Cardiac muscle cell (in vitro differentiated cells and primary cell): ENCODE measurements around the gene MYO3B. TPM values are rescaled to one million over a fixed set of nuclear protein-coding genes. Genes with fewer than 3 reads are reported as not detected.

ENCODE experiments used
- DNase-seq, 2 donors: peaks; one replicate each; pipeline versions ENCODE4 v3.0.0 to v3.0.0-alpha.2; 2010 to 2017; ENCODE audit warnings: low read depth in 1 of 2, low spot score in 1 of 2
- H3K27ac ChIP-seq: fragments of 200-600 bp; sonication (generic); 2 replicates; pipeline ENCODE4 v1.5.1; 2016
- H3K27me3 ChIP-seq: fragments of 200-600 bp; sonication (generic); 2 replicates; pipeline ENCODE4 v1.6.0; 2016; ENCODE audit warnings: control low read depth
- H3K36me3 ChIP-seq: fragments of 200-600 bp; sonication (generic); 2 replicates; pipeline ENCODE4 v1.5.1; 2016; ENCODE audit warnings: control low read depth
- H3K4me1 ChIP-seq: fragments of 200-600 bp; sonication (generic); 2 replicates; pipeline ENCODE4 v1.8.1; 2017; ENCODE audit warnings: low read depth, mild to moderate bottlenecking, mixed run types
- H3K4me3 ChIP-seq: fragments of 200-600 bp; sonication (generic); 2 replicates; pipeline ENCODE4 v1.5.1; 2016; ENCODE audit warnings: mild to moderate bottlenecking
- H3K9me3 ChIP-seq: fragments of 200-600 bp; sonication (generic); 2 replicates; pipeline ENCODE4 v1.5.1; 2017; ENCODE audit warnings: low read depth, mild to moderate bottlenecking, control low read depth
- CTCF ChIP-seq: IDR thresholded peaks from 2 replicates; pipeline ENCODE4 v1.5.1; 2012; ENCODE audit warnings: low read depth, mild to moderate bottlenecking, low read length
- polyA plus RNA-seq: library from polyadenylated mRNA; unstranded; fragments of >200 nt; fragmentation: Nextera tagmentation; extraction: Ambion mirVana; gene quantifications from 2 replicates; pipeline ENCODE4 v1.2.1, GENCODE V29; 2016
- total RNA-seq: library from RNA; depleted of rRNA; stranded (reverse); fragments of >200 nt; gene quantifications from 2 replicates; pipeline ENCODE4 v1.2.3, GENCODE V29; 2016

MYO3B gene
- total and polyA plus RNA-seq, 2 experiments from 2014 or later, result not detected

- Histone ChIP-seq H3K36me3 (no peaks in the 10 kb centered on the region), H3K27me3 (no peaks in the 10 kb centered on the region), H3K9me3 (no peaks in the 10 kb centered on the region), H3K4me3 (no peak overlapping the region), H3K27ac (no peak overlapping the region), H3K4me1 (no peaks in the 10 kb centered on the region)
- no peak for TF ChIP-seq CTCF
- DNase-seq, result no peak
Measured at GRCh38 chr2:170498619-170499018, 320.7 kb downstream of the MYO3B start.

GRCh38 chr2:170500104-170500503, 322.2 kb downstream of the MYO3B start:
- Histone ChIP-seq H3K9me3 (no peaks in the 10 kb centered on the region), H3K27ac (no peak overlapping the region), H3K4me1 (no peaks in the 10 kb centered on the region), H3K4me3 (no peak overlapping the region), H3K36me3 (no peaks in the 10 kb centered on the region), H3K27me3 (no peaks in the 10 kb centered on the region)
- no peak for DNase-seq
- no peak for TF ChIP-seq CTCF

GRCh38 chr2:170500770-170501169, 322.8 kb downstream of the MYO3B start:
- no peak for TF ChIP-seq CTCF
- Histone ChIP-seq H3K27ac (no peak overlapping the region), H3K9me3 (no peaks in the 10 kb centered on the region), H3K4me3 (no peak overlapping the region), H3K4me1 (no peaks in the 10 kb centered on the region), H3K27me3 (no peaks in the 10 kb centered on the region), H3K36me3 (no peaks in the 10 kb centered on the region)
- no peak for DNase-seq

GRCh38 chr2:170501421-170502043, 323.6 kb downstream of the MYO3B start:
- H3K27me3 ChIP-seq, result no peaks in the 10 kb centered on the region
- no peaks in the 10 kb centered on the region for H3K9me3 ChIP-seq
- no peak overlapping the region for H3K27ac ChIP-seq
- no peak for DNase-seq
- H3K4me1 ChIP-seq, result no peaks in the 10 kb centered on the region
- no peaks in the 10 kb centered on the region for H3K36me3 ChIP-seq
- H3K4me3 ChIP-seq, result no peak overlapping the region
- TF ChIP-seq CTCF, result no peak

GRCh38 chr2:170502361-170503130, 324.6 kb downstream of the MYO3B start:
- no peaks in the 10 kb centered on the region for H3K9me3 ChIP-seq

More at GRCh38 chr2:170502361-170503130, 324.6 kb downstream of the MYO3B start:
- Histone ChIP-seq H3K4me3 (no peak overlapping the region), H3K4me1 (no peaks in the 10 kb centered on the region), H3K27ac (no peak overlapping the region), H3K36me3 (no peaks in the 10 kb centered on the region), H3K27me3 (no peaks in the 10 kb centered on the region)
- no peak for TF ChIP-seq CTCF
- DNase-seq, result no peak
